ENCODE results near the gene ARHGAP11A.
"Not testable (repeated sequence)": the region's sequence is repeated elsewhere in the genome, so short reads cannot be mapped to it uniquely, and the experiment has no call there.

ARHGAP11A gene

GRCh38 chr15:32615051-32615870, at the start of gene ARHGAP11A:
TSS of gene ARHGAP11A (plus strand) at chr15:32615504. CDS start at chr15:32616212, 708 bp downstream.
- DNase-seq (ENCODE audit: low spot score): peak; percentile 90

- DNase-seq (ENCODE audit: low spot score): not testable (repeated sequence)
These were observed 46.3 kb upstream of the ARHGAP11A start for GRCh38 chr15:32568988-32569387.

GRCh38 chr15:32578482-32578881, 36.8 kb upstream of the ARHGAP11A start:
- not testable (repeated sequence) for DNase-seq (ENCODE audit: low spot score)

- DNase-seq (ENCODE audit: low spot score): not testable (repeated sequence)
These were observed 29.5 kb upstream of the ARHGAP11A start for GRCh38 chr15:32585844-32586243.

- DNase-seq (ENCODE audit: low spot score): not testable (repeated sequence)
These were observed 22.2 kb upstream of the ARHGAP11A start, which contains the start of gene GOLGA8N for GRCh38 chr15:32593151-32593550. TSS of gene GOLGA8N (plus strand) at chr15:32593456.

- DNase-seq (ENCODE audit: low spot score): not testable (repeated sequence)
These were observed 5.8 kb upstream of the ARHGAP11A start for GRCh38 chr15:32609518-32609917.

- DNase-seq (ENCODE audit: low spot score): peak; percentile 28
These were observed 4.6 kb upstream of the ARHGAP11A start for GRCh38 chr15:32610719-32611118.

- not testable (repeated sequence) for DNase-seq (ENCODE audit: low spot score)
These were observed 623 bp upstream of the ARHGAP11A start for GRCh38 chr15:32614712-32615050.

GRCh38 chr15:32615871-32616426, 645 bp downstream of the ARHGAP11A start:
- DNase-seq (ENCODE audit: low spot score): not testable (repeated sequence)

- DNase-seq (ENCODE audit: low spot score): no peak
These were observed 21.1 kb downstream of the ARHGAP11A start for GRCh38 chr15:32636410-32636809.

GRCh38 chr15:32636908-32637567, 21.7 kb downstream of the ARHGAP11A start:
- no peak for DNase-seq (ENCODE audit: low spot score)

GRCh38 chr15:32637704-32638103, 22.4 kb downstream of the ARHGAP11A start:
- no peak for DNase-seq (ENCODE audit: low spot score)

GRCh38 chr15:32641517-32642059, 26.3 kb downstream of the ARHGAP11A start, which contains the start of gene SCG5:
TSS of gene SCG5 (plus strand) at chr15:32641710. CDS start at chr15:32643593, 1,883 bp downstream.
- DNase-seq (ENCODE audit: low spot score): no peak

GRCh38 chr15:32642667-32643435, 27.5 kb downstream of the ARHGAP11A start:
- DNase-seq (ENCODE audit: low spot score): no peak

GRCh38 chr15:32643907-32644445, 28.7 kb downstream of the ARHGAP11A start:
- DNase-seq (ENCODE audit: low spot score): no peak

- no peak for DNase-seq (ENCODE audit: low spot score)
These were observed 31.0 kb downstream of the ARHGAP11A start for GRCh38 chr15:32646291-32646690.

- no peak for DNase-seq (ENCODE audit: low spot score)
These were observed 34.0 kb downstream of the ARHGAP11A start for GRCh38 chr15:32649342-32649741.

GRCh38 chr15:32651229-32651837, 36.0 kb downstream of the ARHGAP11A start:
- peak; percentile 52 for DNase-seq (ENCODE audit: low spot score)

- DNase-seq (ENCODE audit: low spot score): no peak
These were observed 36.9 kb downstream of the ARHGAP11A start for GRCh38 chr15:32652178-32652577.

GRCh38 chr15:32656091-32656490, 40.8 kb downstream of the ARHGAP11A start:
- no peak for DNase-seq (ENCODE audit: low spot score)

GRCh38 chr15:32656496-32656895, 41.2 kb downstream of the ARHGAP11A start:
- DNase-seq (ENCODE audit: low spot score): no peak
